T-helper 2 cell treated with Interferon-gamma antibody and Interleukin-4, amounts not matched to agents 100 ng/mL and 5 ng/mL, for 36 hours (primary cell): ENCODE results near the gene RABAC1. TPM values are rescaled to one million over a fixed set of nuclear protein-coding genes. Genes with fewer than 3 reads are reported as not detected.

Experiments used
- intact Hi-C: fragments of 100-400 bp; cut with micrococcal nuclease; formaldehyde crosslinking; loops from one replicate; pipeline ENCODE4 v1.15.1; 2023
- total RNA-seq: library from RNA; stranded (reverse); gene quantifications from 2 replicates; pipeline ENCODE4 v1.2.3, GENCODE V29; 2022

Gene RABAC1
- total RNA-seq, 1 donor from 2014 or later = 63.6 TPM

- intact Hi-C loops = loop anchor here (5.0 kb wide), 1 partner anchor 87 kb away; the partner anchor contains the start of gene ZNF574
Observed at GRCh38 chr19:41990615-41991014, 31.5 kb upstream of the RABAC1 start.

DNA sequence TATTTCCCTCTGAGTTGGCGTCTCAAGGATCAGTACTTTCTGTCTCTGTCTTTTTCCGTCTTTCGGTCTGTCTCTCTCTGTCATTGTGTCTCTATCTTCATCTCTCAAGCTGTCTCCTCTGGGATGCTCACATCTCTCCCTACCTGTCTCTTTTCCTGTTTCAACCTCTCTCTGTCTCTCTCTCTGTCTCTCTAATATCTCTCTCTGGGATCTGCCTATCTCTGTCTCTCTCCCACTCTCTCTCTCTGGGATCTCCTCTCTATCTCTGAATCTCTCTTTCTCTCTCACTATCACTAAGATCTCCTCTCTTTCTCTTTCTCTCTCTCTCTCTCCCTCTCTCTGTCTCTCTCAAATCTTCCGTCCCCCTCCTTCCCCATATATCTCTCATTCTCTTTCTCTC is 30.9 kb upstream of the RABAC1 start:
- intact Hi-C loops = loop anchor here (5.0 kb wide), 1 partner anchor 87 kb away; the partner anchor contains the start of gene ZNF574

- intact Hi-C loops = no loop called here
Observed at GRCh38 chr19:41988947-41989346, 29.8 kb upstream of the RABAC1 start.

DNA sequence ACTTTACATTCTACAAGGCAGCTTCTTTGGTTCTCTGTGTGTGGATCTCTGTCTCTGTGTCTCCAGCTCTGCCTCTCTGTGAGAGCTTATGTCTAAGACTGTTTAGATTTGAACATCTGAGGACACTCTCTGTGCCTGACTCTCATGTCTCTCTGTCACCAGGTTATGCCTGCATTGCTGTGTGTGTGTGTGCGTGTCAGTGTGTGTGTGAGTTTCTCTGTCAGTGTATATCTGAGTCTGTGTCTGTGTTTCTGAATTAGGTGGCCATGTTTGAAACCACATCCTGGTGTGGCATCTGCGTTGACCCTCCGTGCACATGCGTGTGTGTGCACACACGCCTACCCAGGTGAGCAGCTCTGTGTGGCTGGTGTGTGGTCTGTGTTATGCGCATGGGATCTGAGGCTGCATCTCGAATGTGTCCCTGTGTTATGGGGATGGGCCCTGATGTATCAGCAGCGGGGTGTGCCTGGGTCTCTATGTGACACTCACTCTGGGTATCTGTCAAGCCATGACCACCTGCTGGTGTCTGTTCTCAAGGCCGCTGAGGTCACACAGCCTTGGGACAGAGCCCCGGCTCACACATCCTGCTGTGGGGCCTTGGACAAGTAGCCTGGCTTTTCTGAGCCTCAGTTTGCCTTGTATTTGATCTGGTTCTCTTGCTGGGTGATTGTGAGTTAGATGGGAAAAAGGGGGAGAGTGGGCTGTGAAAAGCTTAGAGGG is 28.2 kb upstream of the RABAC1 start:
- intact Hi-C loops = no loop called here

DNA sequence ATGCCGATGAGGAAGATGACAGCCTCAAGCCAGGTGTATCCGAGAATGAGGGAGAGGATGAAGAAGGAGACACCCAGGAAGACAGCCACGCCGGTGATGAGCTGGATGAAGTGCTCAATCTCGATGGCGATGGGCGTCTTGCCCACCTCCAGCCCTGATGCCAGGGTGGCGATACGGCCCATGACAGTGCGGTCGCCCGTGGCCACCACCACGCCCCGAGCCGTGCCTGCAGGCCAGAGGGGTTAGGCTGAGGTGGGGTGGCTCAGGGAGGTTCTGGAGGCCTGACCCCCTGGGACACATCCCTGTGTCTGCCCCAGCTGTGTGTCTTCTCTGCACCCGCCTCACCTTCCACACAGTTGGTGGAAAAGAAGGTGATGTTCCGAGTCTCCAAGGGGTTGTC is 25.8 kb upstream of the RABAC1 start:
- intact Hi-C loops = no loop called here

DNA sequence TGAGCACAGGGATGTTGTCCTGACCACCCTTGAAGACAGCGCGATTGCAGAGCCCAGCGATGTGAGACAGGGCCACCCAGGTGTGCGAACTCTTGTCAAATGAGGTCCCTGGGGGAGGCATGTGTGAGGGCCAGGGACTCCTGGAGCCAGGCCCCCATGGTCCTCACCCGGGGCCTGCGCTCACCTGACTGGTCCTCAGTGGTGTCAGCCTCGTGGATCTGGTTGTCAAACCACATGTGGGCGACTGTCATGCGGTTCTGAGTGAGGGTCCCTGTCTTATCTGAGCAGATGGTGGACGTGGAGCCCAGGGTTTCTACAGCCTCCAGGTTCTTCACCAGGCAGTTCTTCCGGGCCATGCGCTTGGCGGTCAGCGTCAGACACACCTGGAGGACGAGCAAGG is 22.6 kb upstream of the RABAC1 start:
- intact Hi-C loops = no loop called here

GRCh38 chr19:41978470-41978869 is 19.3 kb upstream of the RABAC1 start:
- intact Hi-C loops = no loop called here

- intact Hi-C loops = no loop called here
Observed at GRCh38 chr19:41977916-41978315, 18.8 kb upstream of the RABAC1 start.

GRCh38 chr19:41974652-41975051 is 15.5 kb upstream of the RABAC1 start:
- intact Hi-C loops = no loop called here

DNA sequence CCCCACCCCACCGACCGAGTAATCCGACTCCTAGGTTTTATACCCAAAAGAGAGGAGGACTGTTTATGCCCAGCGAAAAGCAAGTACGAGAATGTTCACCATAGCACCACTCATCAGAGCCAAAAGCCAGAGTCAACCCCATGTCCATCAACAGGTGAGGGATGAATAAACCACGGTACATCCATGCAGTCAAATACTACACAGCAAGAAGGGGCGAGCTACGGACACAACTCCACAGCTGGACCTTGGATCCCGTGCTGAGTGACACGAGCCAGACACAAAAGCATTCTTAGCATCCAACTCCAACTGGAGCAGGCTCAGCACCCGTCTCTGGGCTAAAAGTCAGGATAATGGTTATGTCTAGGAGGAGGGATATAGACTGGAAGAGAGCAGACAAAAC is 12.2 kb upstream of the RABAC1 start:
- intact Hi-C loops = no loop called here

- intact Hi-C loops = no loop called here
Observed at GRCh38 chr19:41969772-41970458, 10.8 kb upstream of the RABAC1 start.

GRCh38 chr19:41968751-41969595 is 9.9 kb upstream of the RABAC1 start:
- intact Hi-C loops = no loop called here

DNA sequence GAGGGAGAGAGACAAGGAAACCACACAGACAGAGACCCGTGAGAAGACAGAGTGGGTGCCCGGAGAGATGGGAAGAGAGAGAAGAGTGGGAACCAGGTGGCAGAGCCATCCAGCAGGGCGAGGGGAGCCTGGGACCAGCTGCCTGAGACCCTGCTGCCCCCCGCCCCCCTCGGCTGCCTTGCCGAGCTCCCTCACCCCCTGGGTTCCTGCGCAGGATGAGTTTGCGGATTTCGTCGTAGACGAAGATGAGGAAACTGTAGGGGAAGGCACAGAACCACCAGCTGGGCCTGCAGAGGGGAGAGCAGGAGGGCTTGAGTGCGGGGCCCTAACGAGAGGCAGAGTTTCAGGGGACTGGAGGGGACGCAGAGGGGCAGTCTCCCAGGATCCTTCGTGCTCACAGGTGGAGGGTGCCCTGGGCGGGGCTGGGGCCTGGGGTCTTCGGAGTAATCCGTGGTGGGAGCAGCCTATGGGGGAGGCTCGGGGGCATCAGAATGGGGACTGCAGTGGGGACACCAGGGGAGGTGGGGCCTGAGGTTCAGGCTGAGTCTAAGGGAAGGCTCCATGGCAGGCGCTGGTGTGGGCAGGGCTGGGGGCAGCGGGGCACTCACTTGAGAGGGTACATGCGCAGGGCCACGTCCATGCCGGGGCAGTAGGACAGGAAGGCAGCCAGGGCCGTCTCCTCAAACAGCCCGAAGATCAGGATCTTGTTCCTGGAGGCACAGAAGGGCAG is 8.1 kb upstream of the RABAC1 start:
- intact Hi-C loops = no loop called here

DNA sequence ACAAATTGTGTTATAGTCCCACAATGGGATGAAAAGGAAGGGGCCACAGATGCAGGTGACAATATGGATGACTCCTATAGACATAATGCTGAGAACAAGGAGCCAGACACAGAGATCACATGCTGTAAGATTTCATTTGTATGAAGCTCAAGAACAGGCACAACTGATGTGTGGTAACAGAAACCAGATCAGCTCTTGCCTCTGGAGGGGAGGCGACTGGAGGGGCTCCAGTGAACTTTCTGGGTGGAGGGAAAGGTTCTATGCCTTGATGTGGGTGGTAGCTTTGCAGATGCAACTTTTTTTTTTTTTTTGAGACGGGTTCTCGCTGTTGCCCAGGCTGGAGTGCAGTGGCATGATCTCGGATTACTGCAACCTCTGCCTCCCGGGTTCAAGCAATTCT is 6.0 kb upstream of the RABAC1 start:
- intact Hi-C loops = no loop called here

- intact Hi-C loops = no loop called here
Observed at GRCh38 chr19:41960973-41961372, 1.9 kb upstream of the RABAC1 start.

GRCh38 chr19:41958367-41959055 is 610 bp downstream of the RABAC1 start:
- intact Hi-C loops = loop anchor here (1.0 to 2.0 kb wide), 3 partner anchors 36 to 99 kb away; partner anchors contain the start of gene ATP1A3

GRCh38 chr19:41957838-41958366 is 1.2 kb downstream of the RABAC1 start:
- intact Hi-C loops = loop anchor here (2.0 kb wide), 2 partner anchors 37 to 73 kb away; partner anchors contain the start of gene ATP1A3

- intact Hi-C loops = no loop called here
Observed at GRCh38 chr19:41957161-41957837, 1.8 kb downstream of the RABAC1 start.

DNA sequence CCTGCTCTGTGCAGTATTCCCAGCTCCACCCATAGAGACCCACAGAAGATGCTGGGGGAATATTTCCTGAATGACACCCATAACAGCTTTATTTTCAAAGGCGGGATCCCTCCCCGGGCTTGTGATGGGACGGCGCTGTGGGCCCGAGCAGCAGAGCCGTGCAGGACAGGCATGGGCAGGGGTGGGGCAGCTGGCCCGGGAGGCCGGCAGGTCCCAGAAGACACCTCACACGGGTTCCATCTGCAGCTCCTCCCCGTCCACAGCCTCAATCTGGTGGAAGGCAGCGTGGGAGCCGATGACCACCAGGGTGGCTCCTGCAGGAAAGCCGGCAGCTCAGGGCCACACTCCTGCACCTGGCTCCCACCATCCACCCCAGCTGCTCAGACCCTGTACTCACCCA is 2.5 kb downstream of the RABAC1 start:
- intact Hi-C loops = no loop called here

DNA sequence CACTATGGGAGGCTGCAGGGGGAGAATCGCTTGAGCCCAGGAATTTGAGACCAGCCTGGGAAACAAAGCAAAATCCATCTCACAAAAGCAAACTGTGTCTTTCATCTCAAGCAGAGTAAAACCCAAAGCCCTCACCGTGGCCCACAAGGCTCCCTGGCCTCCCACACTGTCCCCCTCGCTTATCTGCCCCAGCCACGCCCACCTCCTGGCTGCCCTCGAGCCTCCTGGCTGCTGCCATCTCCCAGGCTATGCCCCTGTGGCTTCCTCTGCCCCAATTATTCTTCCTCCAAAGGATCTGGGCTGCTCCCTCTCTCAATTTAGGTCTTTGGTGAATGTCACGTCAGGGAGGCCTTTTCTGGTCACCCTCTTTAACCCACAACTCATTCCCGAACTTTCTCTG is 3.6 kb downstream of the RABAC1 start:
- intact Hi-C loops = no loop called here
